Erythroblast (primary cell): ENCODE data around the gene WDR81.

Experiments
- GATA1 ChIP-seq: IDR thresholded peaks from 2 replicates; pipeline ENCODE4 v1.6.1; 2011; ENCODE audit warnings: low read depth, mild to moderate bottlenecking, control low read depth, low read length, moderate library complexity
- POLR2A ChIP-seq: IDR thresholded peaks from 2 replicates; pipeline ENCODE4 v1.6.1; 2011; ENCODE audit warnings: mild to moderate bottlenecking, low read length

- TF ChIP-seq POLR2A: no peak
- no peak for TF ChIP-seq GATA1
Measured at GRCh38 chr17:1715803-1716075, 8.8 kb upstream of the WDR81 start.
